Erythroblast (primary cell): ENCODE data around the gene WDFY1.

ENCODE experiments used
- GATA1 ChIP-seq: IDR thresholded peaks from 2 replicates; pipeline ENCODE4 v1.6.1; 2011; ENCODE audit warnings: low read depth, mild to moderate bottlenecking, control low read depth, low read length, moderate library complexity
- POLR2A ChIP-seq: IDR thresholded peaks from 2 replicates; pipeline ENCODE4 v1.6.1; 2011; ENCODE audit warnings: mild to moderate bottlenecking, low read length

DNA sequence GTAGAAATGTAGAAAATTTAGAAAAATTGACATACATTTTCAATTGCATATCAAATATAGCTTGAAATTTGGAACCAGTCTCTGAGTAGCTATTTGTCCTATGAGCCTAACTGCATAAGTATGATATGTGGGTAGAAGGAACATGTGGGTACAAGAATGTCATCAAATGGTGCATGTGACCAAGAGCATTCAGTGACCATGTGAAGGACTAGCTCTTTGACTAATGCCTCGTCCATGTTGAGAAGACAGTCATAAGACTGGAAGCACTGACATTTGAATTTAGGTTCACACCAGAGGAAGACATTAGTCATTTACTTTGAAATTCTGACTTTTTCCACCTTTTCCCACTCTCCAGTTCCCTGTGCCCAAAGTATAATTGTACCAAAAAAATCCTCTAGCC lies 24.7 kb upstream of the WDFY1 start:
- no peak for TF ChIP-seq POLR2A
- TF ChIP-seq GATA1: no peak
